A673 (cell line): ENCODE results near the gene SYPL2. TPM values are rescaled to one million over a fixed set of nuclear protein-coding genes. Genes with fewer than 3 reads are reported as not detected.

Source experiments
- BruUV-seq: library from RNA; stranded (reverse); fragments of 400-500 nt; replicated peaks from 2 replicates; lab custom pipeline; 2021; lab: Mats Ljungman, UMichigan
- CTCF ChIA-PET: fragments of 300-600 bp; sonication (Branson Sonifier 250); formaldehyde crosslinking; loops from one replicate; lab custom pipeline; 2022; ENCODE audit warnings: antibody characterized with exemption; lab: Charles Lee
- POLR2A ChIA-PET: fragments of 300-600 bp; sonication (Branson Sonifier 250); formaldehyde crosslinking; loops from one replicate; lab custom pipeline; 2022; ENCODE audit warnings: antibody characterized with exemption; ENCODE audit not compliant: low non-redundant PET; lab: Charles Lee
- DNase-seq: peaks from one replicate; pipeline ENCODE4 v3.0.0-alpha.2; 2015; ENCODE audit warnings: low spot score
- H3K27ac ChIP-seq: fragments of 200-600 bp; sonication (generic); 2 replicates; pipeline ENCODE4 v1.5.1; 2016; ENCODE audit warnings: mixed run types, low read depth, mild to moderate bottlenecking, mixed read lengths, antibody characterized with exemption, low read length; ENCODE audit not compliant: poor library complexity, severe bottlenecking
- H3K27me3 ChIP-seq: fragments of 200-600 bp; sonication (generic); replicated peaks from 2 replicates; pipeline ENCODE4 v1.6.1; 2017; ENCODE audit warnings: mixed run types, low read depth, mild to moderate bottlenecking, mixed read lengths, antibody characterized with exemption, low read length; ENCODE audit not compliant: insufficient read depth, poor library complexity
- H3K36me3 ChIP-seq: fragments of 200-600 bp; sonication (generic); 2 replicates; pipeline ENCODE4 v1.6.1; 2016; ENCODE audit warnings: mixed run types, mild to moderate bottlenecking, mixed read lengths, antibody characterized with exemption, low read length; ENCODE audit not compliant: insufficient read depth, poor library complexity, severe bottlenecking
- H3K4me1 ChIP-seq: fragments of 200-600 bp; sonication (generic); 2 replicates; pipeline ENCODE4 v1.6.1; 2017; ENCODE audit warnings: mixed run types, mild to moderate bottlenecking, mixed read lengths, antibody characterized with exemption, low read length; ENCODE audit not compliant: insufficient read depth, poor library complexity, severe bottlenecking
- H3K4me3 ChIP-seq: fragments of 200-600 bp; sonication (generic); 2 replicates; pipeline ENCODE4 v1.5.1; 2016; ENCODE audit warnings: low read depth, mixed run types, mild to moderate bottlenecking, mixed read lengths, low read length; ENCODE audit not compliant: poor library complexity, severe bottlenecking
- H3K9me3 ChIP-seq: fragments of 200-600 bp; sonication (generic); 2 replicates; pipeline ENCODE4 v1.6.1; 2016; ENCODE audit warnings: mixed run types, low read depth, mild to moderate bottlenecking, mixed read lengths, antibody characterized with exemption, low read length; ENCODE audit not compliant: poor library complexity, severe bottlenecking
- CTCF ChIP-seq: fragments of 300-800, 200-600 bp; sonication (generic); conservative IDR thresholded peaks from 2 replicates; pipeline ENCODE4 v1.5.1; 2017; ENCODE audit warnings: low read depth, mild to moderate bottlenecking, antibody characterized with exemption, low read length, moderate library complexity, mixed read lengths
- EZH2 ChIP-seq: fragments of 200-600 bp; sonication (generic); IDR thresholded peaks from 2 replicates; pipeline ENCODE4 v1.6.1; 2017; ENCODE audit warnings: borderline replicate concordance, low read depth, mild to moderate bottlenecking, mixed read lengths, antibody characterized with exemption, low read length; ENCODE audit not compliant: poor library complexity, severe bottlenecking
- intact Hi-C: fragments of 100-400 bp; cut with micrococcal nuclease; formaldehyde crosslinking; loops from one replicate; pipeline ENCODE4 v1.10.0; 2022; ENCODE audit not compliant: unreplicated experiment
- total RNA-seq: library from RNA; stranded (reverse); gene quantifications from 2 replicates; pipeline ENCODE4 v1.2.3, GENCODE V29; 2021

SYPL2 gene
- total RNA-seq, 1 experiment from 2014 or later = 0.13 TPM

GRCh38 chr1:109479901-109480300 lies 13.6 kb downstream of the SYPL2 start:
- POLR2A ChIA-PET = interaction anchor here (0.6 kb wide), 1 partner anchor 165 kb away, joined by 3 read pairs; no protein-coding TSS in a partner anchor
- no TSS peak for BruUV-seq
- peaks cover 48% of the 10 kb centered on the region for H3K27me3 ChIP-seq

GRCh38 chr1:109481646-109482045 lies 15.3 kb downstream of the SYPL2 start:
- intact Hi-C loops = no loop called here
- CTCF ChIA-PET = no interaction called here
- TF ChIP-seq EZH2 (no peak), CTCF (no peak)
- Histone ChIP-seq H3K27ac (no peak overlapping the region), H3K4me1 (peaks cover 8% of the 10 kb centered on the region), H3K9me3 (no peaks in the 10 kb centered on the region), H3K4me3 (no peak overlapping the region), H3K27me3 (peaks cover 31% of the 10 kb centered on the region), H3K36me3 (no peaks in the 10 kb centered on the region)
- DNase-seq = no peak
- POLR2A ChIA-PET = no interaction called here
- no TSS peak for BruUV-seq

More at GRCh38 chr1:109479901-109480300, 13.6 kb downstream of the SYPL2 start:
- CTCF ChIA-PET = no interaction called here
- TF ChIP-seq EZH2 = no peak
- intact Hi-C loops = no loop called here
- DNase-seq = no peak
- no peaks in the 10 kb centered on the region for H3K9me3 ChIP-seq
- no peak overlapping the region for H3K4me3 ChIP-seq
- peaks cover 2% of the 10 kb centered on the region for H3K4me1 ChIP-seq
- no peak overlapping the region for H3K27ac ChIP-seq
- no peaks in the 10 kb centered on the region for H3K36me3 ChIP-seq

DNA sequence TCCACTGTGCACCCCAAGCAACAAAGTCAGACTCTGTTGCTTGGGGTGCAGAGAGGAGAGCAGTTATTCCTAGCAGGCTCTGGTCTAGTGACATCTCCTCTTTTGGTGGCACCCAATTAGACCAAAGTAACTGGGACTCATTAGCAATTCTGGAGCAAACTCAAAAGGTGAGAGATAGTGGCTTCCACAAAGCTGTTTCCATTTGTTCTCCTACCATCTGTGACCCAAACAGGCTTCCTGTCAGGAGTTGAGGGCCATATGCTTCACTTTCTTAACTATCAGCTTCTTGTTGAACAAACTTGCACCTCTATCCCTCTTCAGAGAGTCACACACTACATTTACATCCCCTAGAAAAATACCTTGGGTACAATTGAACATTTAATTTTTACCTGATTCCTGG lies 15.9 kb downstream of the SYPL2 start:
- no TSS peak for BruUV-seq
- H3K4me3 ChIP-seq = no peak overlapping the region
- H3K9me3 ChIP-seq = no peaks in the 10 kb centered on the region
- peaks cover under 1% of the 10 kb centered on the region for H3K36me3 ChIP-seq
- ChIA-PET POLR2A (no interaction called here), CTCF (no interaction called here)
- intact Hi-C loops = no loop called here
- H3K27ac ChIP-seq = no peak overlapping the region
- H3K4me1 ChIP-seq = peaks cover 8% of the 10 kb centered on the region
- no peak for DNase-seq
- peaks cover 25% of the 10 kb centered on the region for H3K27me3 ChIP-seq
- no peak for TF ChIP-seq EZH2
- TF ChIP-seq CTCF = no peak
